Measurements from ENCODE around the gene MPHOSPH8. TPM values are rescaled to one million over a fixed set of nuclear protein-coding genes. Genes with fewer than 3 reads are reported as not detected.
A peak's percentile ranks its signal among the peaks of the same experiment; 100 is the strongest.

The MPHOSPH8 gene
- total RNA-seq, result 6.3 and 11.5 TPM in 2 replicates

- DNase-seq (ENCODE audit: low read depth in 2 of 2), result peak; percentile 97 to 98
These were observed at the start of gene MPHOSPH8 for GRCh38 chr13:19633479-19634255. MPHOSPH8 (plus strand) TSS chr13:19633659; CDS start chr13:19633749, 90 bp downstream.

DNA sequence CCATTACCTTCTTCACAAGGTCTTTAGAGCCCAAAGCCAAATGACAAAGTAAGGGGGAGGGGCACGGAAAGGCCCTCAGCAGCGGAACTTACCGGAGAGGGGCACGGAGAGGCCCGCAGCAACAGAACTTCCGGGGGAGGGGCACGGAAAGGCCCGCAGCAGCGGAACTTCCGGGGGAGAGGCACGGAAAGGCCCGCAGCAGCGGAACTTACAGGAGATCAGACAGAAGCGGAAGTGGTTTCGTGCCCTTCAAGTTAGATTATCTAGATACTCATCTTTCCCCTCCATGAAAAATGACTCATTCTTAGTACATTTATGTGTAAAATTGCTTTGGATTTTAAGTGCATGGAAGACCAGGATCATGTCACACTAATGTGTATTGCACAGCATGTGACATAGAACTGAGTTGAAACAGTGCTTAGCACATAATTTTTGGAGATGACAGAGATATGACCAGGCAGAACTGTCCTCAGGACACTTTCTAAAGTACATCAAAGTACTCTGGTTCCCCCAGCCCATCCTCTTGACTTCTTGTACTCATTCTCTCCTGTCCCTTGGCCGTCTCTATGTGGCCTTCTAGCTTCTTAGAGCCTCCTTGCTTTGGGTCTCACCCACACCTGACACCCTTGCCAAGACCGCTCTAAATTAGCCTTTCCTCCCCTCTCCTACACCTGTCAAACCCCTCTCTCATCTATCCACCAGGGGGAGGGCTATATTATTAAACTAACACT is 46.4 kb upstream of the MPHOSPH8 start:
- peak; percentile 30 to 32 for DNase-seq (ENCODE audit: low read depth in 2 of 2)

DNA sequence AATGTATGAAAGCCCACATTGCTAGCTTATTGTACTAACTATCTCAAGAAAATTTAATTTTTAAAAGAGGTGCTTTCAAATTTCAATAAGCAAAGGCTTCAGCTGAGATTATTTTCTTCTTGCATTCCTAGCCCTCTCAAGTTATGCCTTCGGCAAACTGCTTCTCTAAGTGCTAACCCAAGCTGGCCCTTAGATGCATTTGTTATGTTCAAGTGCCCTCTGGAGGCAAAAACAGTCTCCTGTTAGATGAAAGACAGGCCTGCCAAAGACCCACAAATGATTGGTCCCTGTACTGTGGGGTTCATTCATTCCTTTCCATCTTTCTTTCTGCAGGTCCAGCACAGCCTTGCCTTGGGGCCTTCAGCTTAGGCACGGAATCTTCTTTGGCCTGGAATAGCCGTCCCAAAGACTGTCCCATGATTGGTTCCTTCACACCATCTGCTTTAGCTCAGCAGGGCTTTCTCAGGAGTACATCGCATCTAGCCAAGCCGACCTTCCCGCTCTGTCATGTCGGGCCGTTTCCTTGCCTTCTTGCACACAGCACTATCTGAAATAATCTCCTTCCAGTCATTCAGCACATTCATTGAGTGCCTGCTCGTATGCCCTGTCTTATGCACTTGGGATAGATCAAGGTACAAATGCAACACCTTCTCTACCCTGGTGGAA is 45.7 kb upstream of the MPHOSPH8 start:
- peak; percentile 43 to 48 for DNase-seq (ENCODE audit: low read depth in 2 of 2)

DNA sequence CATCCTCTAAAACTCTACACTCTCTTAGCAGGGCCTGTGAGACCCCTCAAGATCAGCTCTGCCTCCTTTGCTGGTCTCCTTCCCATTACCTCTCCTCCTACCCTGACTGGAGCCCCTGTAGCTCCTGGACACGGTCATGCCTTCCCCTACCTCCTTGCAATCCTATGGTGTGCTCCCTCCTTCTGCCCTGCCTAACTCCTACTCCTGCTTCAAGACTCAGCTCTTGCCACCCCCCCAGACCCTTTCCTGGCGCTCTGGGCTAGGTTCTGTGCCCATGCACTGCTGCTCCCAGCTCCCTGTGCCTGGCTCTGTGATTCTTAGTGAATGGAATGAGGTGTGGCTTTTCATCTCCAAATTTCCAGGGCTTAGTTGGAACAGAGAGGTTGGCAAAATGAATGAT is 44.1 kb upstream of the MPHOSPH8 start:
- no peak for DNase-seq (ENCODE audit: low read depth in 2 of 2)

DNA sequence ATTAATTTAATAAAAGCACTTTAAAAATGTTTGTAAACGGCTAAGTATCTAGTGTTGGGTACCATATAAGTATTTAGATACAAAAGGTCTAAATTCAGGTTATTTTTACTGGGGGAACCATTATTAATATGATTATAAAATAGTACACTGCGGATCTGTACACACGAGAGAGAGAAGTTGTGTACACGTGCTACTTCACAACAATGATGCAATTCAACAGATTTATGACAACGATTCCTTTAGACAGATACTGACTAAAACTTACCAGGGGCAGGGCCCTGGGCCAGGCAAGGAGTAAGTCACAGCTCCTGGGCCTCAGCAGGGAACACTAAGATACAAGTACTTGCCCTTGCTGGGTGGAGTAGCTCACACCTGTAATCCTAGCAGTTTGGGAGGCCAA is 43.0 kb upstream of the MPHOSPH8 start:
- no peak for DNase-seq (ENCODE audit: low read depth in 2 of 2)

DNA sequence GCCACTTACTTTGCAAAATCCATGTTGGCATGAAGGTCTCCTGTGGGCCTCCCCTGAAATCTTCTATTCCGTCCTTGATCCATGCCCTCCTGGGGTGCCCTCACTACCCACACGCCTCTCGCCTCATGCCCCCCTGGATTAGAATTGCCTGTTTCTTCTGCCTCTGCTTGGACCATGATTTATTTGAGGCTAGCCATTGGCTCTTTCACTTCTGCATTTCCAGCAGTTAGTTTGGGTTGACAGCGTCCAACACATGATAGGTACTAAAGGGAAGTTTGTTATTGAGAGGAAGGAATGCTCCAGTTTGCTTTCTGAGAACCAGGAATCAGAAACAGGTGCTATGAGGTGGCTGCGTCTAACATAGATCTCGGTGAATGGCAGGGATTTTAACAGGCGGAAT is 41.6 kb upstream of the MPHOSPH8 start:
- no peak for DNase-seq (ENCODE audit: low read depth in 2 of 2)

DNA sequence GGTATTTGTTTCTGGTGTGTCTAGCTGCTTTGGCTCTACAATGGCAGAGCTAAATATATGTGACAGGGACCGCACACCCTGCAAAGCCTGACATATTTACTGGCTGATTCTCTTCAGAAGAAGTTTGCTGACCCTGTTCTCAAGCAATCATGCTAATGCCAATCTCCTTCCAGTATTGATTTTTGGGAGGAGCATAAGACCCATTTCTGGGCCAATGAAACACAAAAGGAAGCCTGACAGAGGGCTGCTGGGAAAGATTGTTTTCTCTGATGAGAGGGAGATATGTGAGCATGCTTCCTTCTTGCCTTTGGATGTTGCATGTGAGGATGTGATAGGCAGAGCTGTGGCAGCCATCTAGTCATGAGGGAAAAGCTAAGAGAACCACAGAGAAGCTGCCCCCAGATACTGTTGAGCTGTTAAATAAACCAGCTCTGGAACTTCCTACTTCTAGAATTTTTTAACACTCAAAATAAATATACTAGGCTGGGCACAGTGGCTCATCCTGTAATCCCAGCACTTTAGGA is 40.7 kb upstream of the MPHOSPH8 start:
- DNase-seq (ENCODE audit: low read depth in 2 of 2), result no peak

DNA sequence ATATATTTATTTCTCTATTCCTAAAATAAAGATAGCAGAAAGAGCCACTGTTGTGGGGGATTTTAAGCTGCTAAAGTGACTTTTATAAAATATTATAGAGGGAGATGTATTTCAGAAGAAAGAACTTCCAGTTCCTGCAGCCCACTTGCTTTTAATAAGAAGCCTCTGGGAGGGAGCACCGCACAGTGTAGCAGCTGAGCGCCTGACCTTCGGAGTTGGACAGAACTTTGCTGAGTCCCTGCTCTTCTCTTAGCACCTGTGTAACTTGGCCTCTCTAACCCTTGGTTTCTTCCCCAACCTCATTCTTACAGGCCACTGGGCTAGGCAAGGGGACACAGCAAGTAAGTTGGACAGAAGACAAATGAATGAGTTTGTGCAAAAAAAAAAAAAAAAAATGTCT is 37.4 kb upstream of the MPHOSPH8 start:
- DNase-seq (ENCODE audit: low read depth in 2 of 2), result no peak

DNA sequence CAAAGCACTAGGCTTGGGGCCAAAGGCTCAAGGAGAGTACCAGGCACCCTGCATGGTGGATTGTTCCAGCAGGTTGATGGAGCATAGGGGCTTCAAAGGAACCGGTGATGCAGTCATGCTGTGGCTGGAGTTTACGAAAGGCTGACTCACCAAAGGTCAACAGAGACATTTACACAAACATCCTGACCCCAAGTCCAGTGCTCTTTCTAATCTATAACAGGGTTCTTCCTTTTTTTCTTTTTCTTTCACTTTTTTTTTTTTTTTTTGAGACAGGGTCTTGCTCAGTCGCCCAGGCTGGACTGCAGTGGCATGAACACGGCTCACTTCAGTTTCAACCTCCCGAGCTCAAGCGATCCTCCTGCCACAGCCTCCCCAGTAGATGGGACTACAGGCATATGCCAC is 36.5 kb upstream of the MPHOSPH8 start:
- DNase-seq (ENCODE audit: low read depth in 2 of 2), result peak in 1 of 2 donors; percentile 7

GRCh38 chr13:19597523-19597922 is 35.9 kb upstream of the MPHOSPH8 start:
- peak in 1 of 2 donors; percentile 5 for DNase-seq (ENCODE audit: low read depth in 2 of 2)

DNA sequence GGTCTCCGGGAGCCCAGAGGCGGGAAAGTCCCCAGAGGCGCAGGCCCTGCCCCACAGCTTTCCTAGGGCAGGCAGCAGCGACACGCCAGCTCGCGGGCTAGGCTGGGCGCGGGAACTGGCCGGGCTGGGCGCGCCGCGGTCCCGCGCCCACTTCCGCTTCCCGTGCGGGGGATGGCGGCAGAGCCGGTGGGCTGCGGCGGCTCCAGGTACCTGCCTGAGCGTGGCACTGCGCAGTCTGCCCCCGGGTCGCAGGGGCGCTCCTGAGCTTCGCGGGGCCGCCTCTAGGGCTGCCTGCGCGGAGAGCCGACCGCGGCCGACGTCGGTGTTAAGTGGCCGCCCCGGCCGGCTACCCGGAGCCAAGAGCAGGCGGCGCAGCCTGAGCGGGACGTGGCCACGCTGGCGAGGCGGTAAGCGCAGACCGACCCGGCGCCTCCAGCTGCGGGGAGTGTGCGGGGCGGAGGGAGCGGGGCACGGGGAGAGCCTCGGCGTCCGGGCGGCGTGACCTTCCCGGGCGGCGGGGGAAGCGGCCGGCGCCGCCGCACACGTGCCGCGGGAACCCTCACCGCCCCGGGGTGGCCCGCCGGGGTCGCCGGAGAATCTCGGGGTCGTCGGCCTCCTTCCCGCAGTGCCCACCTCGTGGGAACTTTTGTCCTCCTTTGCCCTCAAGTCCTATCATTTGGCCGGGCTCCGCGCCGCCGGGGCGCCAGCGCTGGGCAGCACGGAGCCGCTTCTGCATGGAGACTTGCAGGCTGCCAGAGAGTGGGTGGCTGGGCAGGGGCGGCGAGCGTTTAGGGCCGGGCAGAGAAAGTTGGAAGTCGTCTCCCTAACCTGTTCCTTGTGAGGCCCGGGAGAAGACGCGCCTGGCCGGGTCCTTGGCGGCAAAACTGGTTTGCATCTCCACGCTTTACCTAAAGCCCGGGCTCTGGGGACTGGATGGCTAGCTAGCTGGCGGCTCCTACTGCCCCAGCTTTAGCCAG is 31.4 kb upstream of the MPHOSPH8 start:
- peak; percentile 44 to 64 for DNase-seq (ENCODE audit: low read depth in 2 of 2)

- DNase-seq (ENCODE audit: low read depth in 2 of 2), result no peak
These were observed 29.2 kb upstream of the MPHOSPH8 start for GRCh38 chr13:19604306-19604705.

DNA sequence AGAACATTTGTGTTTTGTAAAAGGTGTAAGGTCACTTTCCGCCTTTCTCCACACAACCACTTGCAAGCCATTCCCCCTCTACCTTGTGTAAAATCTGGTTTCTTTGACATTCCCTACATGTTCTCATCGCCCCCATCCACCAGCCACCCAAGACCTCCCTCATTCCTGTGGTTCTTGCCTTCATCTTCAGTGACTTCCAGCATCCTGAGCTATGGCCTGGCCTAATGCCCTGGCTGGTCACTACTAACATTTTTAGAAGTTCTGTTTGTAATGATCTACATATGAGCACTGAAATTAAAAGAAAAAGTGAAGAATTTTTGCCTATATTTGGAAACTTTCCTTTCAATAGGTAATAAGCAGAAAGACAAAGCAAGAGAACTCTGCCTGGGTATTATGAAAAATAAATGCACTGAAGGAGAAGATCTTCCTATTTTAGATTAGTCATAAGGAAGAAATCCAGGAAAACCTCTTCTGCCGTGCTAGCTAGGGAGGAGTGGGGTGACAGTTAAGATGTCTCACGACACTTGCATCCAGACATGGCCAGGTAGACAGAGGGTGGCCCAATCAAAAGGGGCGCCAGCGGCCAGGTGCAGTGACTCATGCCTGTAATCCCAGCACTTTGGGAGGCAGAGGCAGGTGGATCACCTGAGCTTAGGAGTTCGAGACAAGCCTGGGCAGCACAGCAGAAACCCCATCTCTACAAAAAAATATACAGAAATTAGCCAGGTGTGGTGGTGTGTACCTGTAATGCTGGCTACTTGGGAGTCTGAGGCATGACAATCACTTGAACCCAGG is 28.1 kb upstream of the MPHOSPH8 start:
- DNase-seq (ENCODE audit: low read depth in 2 of 2), result no peak

DNA sequence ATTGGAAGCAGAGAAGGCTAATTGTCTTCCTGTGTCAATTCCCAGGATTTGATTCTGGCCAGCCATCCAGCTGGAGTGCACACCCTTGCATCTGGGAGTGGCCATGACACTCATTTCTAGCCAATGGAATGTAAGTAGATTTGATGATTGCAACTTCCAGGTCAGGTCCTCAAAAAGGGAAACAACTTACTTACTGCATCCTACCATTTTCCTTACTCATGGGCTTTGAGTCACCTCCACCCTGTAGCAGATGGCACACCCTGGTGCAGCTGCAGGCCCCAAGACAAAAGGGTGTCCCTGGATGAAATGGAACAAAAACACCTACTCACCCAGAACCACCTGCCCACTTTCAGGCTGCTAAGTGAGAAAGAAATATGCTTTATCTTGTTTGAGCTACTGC is 27.3 kb upstream of the MPHOSPH8 start:
- no peak for DNase-seq (ENCODE audit: low read depth in 2 of 2)

DNA sequence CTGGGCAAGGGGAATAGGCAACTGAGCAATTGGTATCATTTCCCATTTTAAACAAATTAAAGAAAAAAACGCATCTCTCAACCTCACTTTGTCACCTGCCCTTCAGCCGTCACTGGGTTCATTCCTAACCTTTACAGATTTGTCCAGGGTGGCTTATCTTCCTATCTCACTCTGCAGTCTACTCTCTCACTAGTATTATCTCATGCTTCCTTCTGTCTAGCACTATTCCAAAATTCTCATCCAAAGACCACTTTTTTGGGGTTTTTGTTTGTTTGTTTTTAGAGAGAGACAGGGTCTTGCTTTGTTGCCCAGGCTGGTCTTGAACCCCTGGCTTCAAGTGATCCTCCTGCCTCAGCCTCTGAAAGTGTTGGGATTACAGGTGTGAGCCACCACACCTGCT is 26.7 kb upstream of the MPHOSPH8 start:
- DNase-seq (ENCODE audit: low read depth in 2 of 2), result no peak

DNA sequence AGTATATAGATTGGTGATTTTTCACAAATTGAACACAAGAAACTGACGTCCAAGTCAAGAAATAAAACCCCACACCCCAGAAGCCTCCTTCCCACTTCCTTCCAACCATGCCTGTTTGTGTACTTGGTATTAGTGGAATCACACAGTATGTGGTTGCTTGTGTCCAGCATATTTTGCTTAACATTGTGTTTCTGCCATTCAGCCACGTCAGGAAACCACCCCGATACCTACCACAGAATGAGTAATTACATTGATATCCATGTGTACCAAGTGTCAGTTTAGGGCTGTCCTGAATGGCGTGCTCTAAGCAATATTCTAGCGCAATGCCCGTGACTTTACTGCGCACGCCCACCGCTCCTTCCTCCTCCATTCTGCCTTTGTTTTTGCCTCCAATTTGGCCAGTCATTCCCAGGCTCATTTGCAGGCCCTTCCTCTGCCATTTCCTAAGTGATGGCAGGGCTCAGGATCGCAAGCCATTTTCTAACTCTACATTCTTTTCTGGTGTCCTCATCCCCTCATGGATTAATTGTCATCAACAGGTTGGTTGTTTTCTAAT is 25.9 kb upstream of the MPHOSPH8 start:
- no peak for DNase-seq (ENCODE audit: low read depth in 2 of 2)

DNA sequence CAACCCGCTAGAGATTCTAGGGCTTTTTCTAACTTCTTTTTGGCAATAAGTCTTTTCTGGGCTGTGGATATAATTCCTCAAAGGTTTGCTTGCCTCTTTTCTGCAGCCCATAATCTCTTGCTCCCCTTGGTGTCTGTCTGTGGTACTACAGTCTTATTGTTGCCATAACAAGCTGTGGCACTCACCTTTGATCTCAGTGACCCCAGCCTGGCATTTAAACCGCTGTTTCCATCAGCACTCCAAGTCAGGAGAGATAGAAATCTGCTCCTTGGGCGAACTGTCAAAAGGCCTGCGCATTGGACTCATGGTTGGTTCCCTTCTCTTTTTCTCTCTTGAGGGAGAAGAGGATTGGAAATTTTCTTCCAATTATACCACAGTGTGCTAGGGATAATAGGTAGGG is 14.5 kb upstream of the MPHOSPH8 start:
- peak; percentile 49 to 58 for DNase-seq (ENCODE audit: low read depth in 2 of 2)

DNA sequence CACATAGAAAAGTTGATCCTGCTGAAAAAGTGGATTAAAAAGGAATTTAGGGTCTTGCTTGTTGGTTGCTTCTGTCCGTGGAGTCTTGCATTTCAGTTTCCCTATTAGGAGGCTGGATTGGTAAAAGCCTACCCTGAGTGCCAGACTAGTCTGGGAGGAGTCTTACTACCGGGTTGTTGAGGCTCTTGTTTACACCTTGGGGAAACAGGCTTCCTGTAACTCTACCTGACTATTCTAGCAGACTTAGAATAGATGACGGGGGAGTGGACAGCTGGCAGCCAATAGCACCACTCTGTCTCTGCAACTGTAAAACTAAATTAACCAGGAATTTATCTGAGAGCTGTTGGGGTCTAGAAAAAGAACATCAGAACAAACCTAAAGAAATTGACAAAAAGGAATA is 11.3 kb upstream of the MPHOSPH8 start:
- DNase-seq (ENCODE audit: low read depth in 2 of 2), result no peak

GRCh38 chr13:19624265-19624664 is 9.2 kb upstream of the MPHOSPH8 start:
- DNase-seq (ENCODE audit: low read depth in 2 of 2), result no peak

Measured in lung microvascular endothelial cell (primary cell).